PFSK-1 (cell line): Measurements from ENCODE around the gene ENG.

ENCODE experiments used
- POLR2AphosphoS5 ChIP-seq: IDR thresholded peaks from 2 replicates; pipeline ENCODE4 v1.6.1; 2012; ENCODE audit warnings: low read depth, mild to moderate bottlenecking, control low read depth, low read length, moderate library complexity
- TF ChIP-seq, protein P1 (sequence below), 2 experiments: IDR thresholded peaks; 2 replicates each; pipeline versions ENCODE4 v1.6.1 to v1.8.0; 2011 to 2012; ENCODE audit warnings: low read depth in 2 of 2, low read length in 2 of 2, control low read depth in 1 of 2, inconsistent platforms in 1 of 2, mild to moderate bottlenecking in 1 of 2, moderate library complexity in 1 of 2; ENCODE audit not compliant: insufficient read depth in 1 of 2

- no peak for TF ChIP-seq POLR2AphosphoS5
- TF ChIP-seq, protein P1, sequence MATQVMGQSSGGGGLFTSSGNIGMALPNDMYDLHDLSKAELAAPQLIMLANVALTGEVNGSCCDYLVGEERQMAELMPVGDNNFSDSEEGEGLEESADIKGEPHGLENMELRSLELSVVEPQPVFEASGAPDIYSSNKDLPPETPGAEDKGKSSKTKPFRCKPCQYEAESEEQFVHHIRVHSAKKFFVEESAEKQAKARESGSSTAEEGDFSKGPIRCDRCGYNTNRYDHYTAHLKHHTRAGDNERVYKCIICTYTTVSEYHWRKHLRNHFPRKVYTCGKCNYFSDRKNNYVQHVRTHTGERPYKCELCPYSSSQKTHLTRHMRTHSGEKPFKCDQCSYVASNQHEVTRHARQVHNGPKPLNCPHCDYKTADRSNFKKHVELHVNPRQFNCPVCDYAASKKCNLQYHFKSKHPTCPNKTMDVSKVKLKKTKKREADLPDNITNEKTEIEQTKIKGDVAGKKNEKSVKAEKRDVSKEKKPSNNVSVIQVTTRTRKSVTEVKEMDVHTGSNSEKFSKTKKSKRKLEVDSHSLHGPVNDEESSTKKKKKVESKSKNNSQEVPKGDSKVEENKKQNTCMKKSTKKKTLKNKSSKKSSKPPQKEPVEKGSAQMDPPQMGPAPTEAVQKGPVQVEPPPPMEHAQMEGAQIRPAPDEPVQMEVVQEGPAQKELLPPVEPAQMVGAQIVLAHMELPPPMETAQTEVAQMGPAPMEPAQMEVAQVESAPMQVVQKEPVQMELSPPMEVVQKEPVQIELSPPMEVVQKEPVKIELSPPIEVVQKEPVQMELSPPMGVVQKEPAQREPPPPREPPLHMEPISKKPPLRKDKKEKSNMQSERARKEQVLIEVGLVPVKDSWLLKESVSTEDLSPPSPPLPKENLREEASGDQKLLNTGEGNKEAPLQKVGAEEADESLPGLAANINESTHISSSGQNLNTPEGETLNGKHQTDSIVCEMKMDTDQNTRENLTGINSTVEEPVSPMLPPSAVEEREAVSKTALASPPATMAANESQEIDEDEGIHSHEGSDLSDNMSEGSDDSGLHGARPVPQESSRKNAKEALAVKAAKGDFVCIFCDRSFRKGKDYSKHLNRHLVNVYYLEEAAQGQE (IDR thresholded peaks at IDR 0.05; ENCODE audit: insufficient read depth in 1 of 2, low read depth in 2 of 2, low read length in 2 of 2): no peak
Measured at GRCh38 chr9:127895811-127896210, 41.4 kb upstream of the ENG start.
